ENCODE measurements around the gene P2RX7.

- TF ChIP-seq CTCF (IDR thresholded peaks at IDR 0.05 in 4 of 5, conservative IDR thresholded peaks at IDR 0.05 in 1 of 5): no peak
- TF ChIP-seq POLR2A (IDR thresholded peaks at IDR 0.05): no peak
Observed at GRCh38 chr12:121214166-121214777, 81.6 kb downstream of the P2RX7 start.

All from gastrocnemius medialis (tissue), 4 donors.